Measurements from ENCODE around the gene C1orf122.

The C1orf122 gene

GRCh38 chr1:37797750-37798345, 9.7 kb upstream of the C1orf122 start:
- no peak overlapping the region for H3K4me3 ChIP-seq (ENCODE audit: low read depth, low read length)

GRCh38 chr1:37802439-37802838, 5.2 kb upstream of the C1orf122 start:
- no peak overlapping the region for H3K4me3 ChIP-seq (ENCODE audit: low read depth, low read length)

- H3K4me3 ChIP-seq (ENCODE audit: low read depth, low read length), result peak overlapping the region; percentile 88
Observed at GRCh38 chr1:37807220-37807554, 403 bp upstream of the C1orf122 start.

GRCh38 chr1:37808369-37809319, 1.1 kb downstream of the C1orf122 start:
- H3K4me3 ChIP-seq (ENCODE audit: low read depth, low read length), result peak overlapping the region; percentile 88

GRCh38 chr1:37809942-37810341, 2.4 kb downstream of the C1orf122 start:
- no peak overlapping the region for H3K4me3 ChIP-seq (ENCODE audit: low read depth, low read length)

- H3K4me3 ChIP-seq (ENCODE audit: low read depth, low read length), result no peak overlapping the region
Observed at GRCh38 chr1:37811027-37811655, 3.6 kb downstream of the C1orf122 start.

- H3K4me3 ChIP-seq (ENCODE audit: low read depth, low read length), result no peak overlapping the region
Observed at GRCh38 chr1:37813529-37814145, 6.0 kb downstream of the C1orf122 start.

- no peak overlapping the region for H3K4me3 ChIP-seq (ENCODE audit: low read depth, low read length)
Observed at GRCh38 chr1:37814252-37814651, 6.7 kb downstream of the C1orf122 start.

GRCh38 chr1:37817481-37817880, 9.9 kb downstream of the C1orf122 start:
- H3K4me3 ChIP-seq (ENCODE audit: low read depth, low read length), result no peak overlapping the region

- H3K4me3 ChIP-seq (ENCODE audit: low read depth, low read length), result no peak overlapping the region
Observed at GRCh38 chr1:37821481-37821880, 13.9 kb downstream of the C1orf122 start.

GRCh38 chr1:37822906-37823815, 15.6 kb downstream of the C1orf122 start:
- no peak overlapping the region for H3K4me3 ChIP-seq (ENCODE audit: low read depth, low read length)

- H3K4me3 ChIP-seq (ENCODE audit: low read depth, low read length), result no peak overlapping the region
Observed at GRCh38 chr1:37824001-37824400, 16.4 kb downstream of the C1orf122 start.

- no peak overlapping the region for H3K4me3 ChIP-seq (ENCODE audit: low read depth, low read length)
Observed at GRCh38 chr1:37825506-37825905, 17.9 kb downstream of the C1orf122 start.

- no peak overlapping the region for H3K4me3 ChIP-seq (ENCODE audit: low read depth, low read length)
Observed at GRCh38 chr1:37828410-37829074, 21.0 kb downstream of the C1orf122 start.

GRCh38 chr1:37831109-37831508, 23.5 kb downstream of the C1orf122 start:
- no peak overlapping the region for H3K4me3 ChIP-seq (ENCODE audit: low read depth, low read length)

- H3K4me3 ChIP-seq (ENCODE audit: low read depth, low read length), result no peak overlapping the region
Observed at GRCh38 chr1:37831809-37832208, 24.2 kb downstream of the C1orf122 start.

- no peak overlapping the region for H3K4me3 ChIP-seq (ENCODE audit: low read depth, low read length)
Observed at GRCh38 chr1:37836788-37837187, 29.2 kb downstream of the C1orf122 start.

- no peak overlapping the region for H3K4me3 ChIP-seq (ENCODE audit: low read depth, low read length)
Observed at GRCh38 chr1:37839676-37840075, 32.1 kb downstream of the C1orf122 start.

GRCh38 chr1:37840711-37841110, 33.1 kb downstream of the C1orf122 start:
- H3K4me3 ChIP-seq (ENCODE audit: low read depth, low read length), result no peak overlapping the region

- H3K4me3 ChIP-seq (ENCODE audit: low read depth, low read length), result no peak overlapping the region
Observed at GRCh38 chr1:37841652-37842051, 34.1 kb downstream of the C1orf122 start.

All from iPS-11a (cell line).